Upper lobe of left lung (tissue), 4 donors: Measurements from ENCODE around the gene NCS1.

Source experiments
- EP300 ChIP-seq, 4 donors: sonication (generic); formaldehyde crosslinking; IDR thresholded peaks; one replicate each; pipeline ENCODE4 v1.5.1; 2017; ENCODE audit warnings: antibody characterized with exemption in 4 of 4, control low read depth in 2 of 4
- POLR2A ChIP-seq, 4 donors: fragments of 450-650 bp; IDR thresholded peaks; one replicate each; pipeline ENCODE4 v1.5.1; 2016 to 2017; ENCODE audit warnings: antibody characterized with exemption in 4 of 4, mild to moderate bottlenecking in 2 of 4
- POLR2AphosphoS5 ChIP-seq, 2 donors: sonication (generic); formaldehyde crosslinking; IDR thresholded peaks; one replicate each; pipeline ENCODE4 v1.5.1; 2017; ENCODE audit warnings: antibody characterized with exemption in 2 of 2
- TF ChIP-seq, protein P1 (sequence below), 6 experiments: fragments of 450-650 bp in 4 of 6; fragments of 200-600 bp in 2 of 6; sonication (generic) in 2 of 6; IDR thresholded peaks; one replicate each; pipeline ENCODE4 v1.5.1; 2016 to 2019; ENCODE audit warnings: antibody characterized with exemption in 6 of 6

DNA sequence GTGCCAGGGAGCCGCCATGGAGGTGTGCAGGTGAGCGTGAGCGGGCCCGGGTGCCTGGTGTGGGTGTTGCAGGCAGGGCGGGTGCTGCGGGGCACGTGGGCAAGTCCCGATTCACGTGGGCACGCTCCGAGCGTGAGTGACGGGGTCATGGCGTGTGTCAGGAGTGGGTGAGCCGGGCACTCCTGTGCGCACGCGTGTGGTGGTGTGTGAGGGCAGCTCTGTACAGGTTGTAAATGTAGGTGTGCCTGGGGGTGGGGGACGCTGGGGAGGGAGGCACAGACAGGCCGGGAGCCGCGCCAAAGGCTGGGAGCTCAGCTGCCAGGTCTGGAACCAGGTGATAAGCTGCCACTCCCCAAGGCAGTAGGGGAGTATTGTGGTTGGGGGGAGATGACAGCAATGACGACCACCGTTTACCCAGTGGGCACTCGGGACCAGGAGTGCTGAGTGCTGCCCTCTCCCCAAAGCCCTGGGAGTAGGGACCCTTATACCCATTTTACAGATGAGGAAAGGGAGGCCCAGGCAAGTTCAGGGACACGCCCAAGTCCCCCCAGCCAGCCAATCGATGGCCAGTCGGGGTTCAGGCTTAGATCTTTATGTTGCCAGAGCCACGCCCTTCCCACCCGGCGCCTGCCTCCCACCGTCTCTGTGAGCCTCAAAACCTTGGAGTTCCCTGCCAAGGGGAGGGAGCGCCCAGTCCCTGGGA lies 9.6 kb downstream of the NCS1 start:
- TF ChIP-seq, protein P1, sequence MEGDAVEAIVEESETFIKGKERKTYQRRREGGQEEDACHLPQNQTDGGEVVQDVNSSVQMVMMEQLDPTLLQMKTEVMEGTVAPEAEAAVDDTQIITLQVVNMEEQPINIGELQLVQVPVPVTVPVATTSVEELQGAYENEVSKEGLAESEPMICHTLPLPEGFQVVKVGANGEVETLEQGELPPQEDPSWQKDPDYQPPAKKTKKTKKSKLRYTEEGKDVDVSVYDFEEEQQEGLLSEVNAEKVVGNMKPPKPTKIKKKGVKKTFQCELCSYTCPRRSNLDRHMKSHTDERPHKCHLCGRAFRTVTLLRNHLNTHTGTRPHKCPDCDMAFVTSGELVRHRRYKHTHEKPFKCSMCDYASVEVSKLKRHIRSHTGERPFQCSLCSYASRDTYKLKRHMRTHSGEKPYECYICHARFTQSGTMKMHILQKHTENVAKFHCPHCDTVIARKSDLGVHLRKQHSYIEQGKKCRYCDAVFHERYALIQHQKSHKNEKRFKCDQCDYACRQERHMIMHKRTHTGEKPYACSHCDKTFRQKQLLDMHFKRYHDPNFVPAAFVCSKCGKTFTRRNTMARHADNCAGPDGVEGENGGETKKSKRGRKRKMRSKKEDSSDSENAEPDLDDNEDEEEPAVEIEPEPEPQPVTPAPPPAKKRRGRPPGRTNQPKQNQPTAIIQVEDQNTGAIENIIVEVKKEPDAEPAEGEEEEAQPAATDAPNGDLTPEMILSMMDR (IDR thresholded peaks at IDR 0.05) = no peak
- TF ChIP-seq POLR2AphosphoS5 (IDR thresholded peaks at IDR 0.05) (no peak), POLR2A (IDR thresholded peaks at IDR 0.05) (no peak), EP300 (IDR thresholded peaks at IDR 0.05) (no peak)
